Ovary (tissue), 3 donors: ENCODE measurements around the gene UBE2H.

Experiments
- EP300 ChIP-seq: sonication (generic); formaldehyde crosslinking; IDR thresholded peaks from one replicate; pipeline ENCODE4 v1.6.1; 2017; ENCODE audit warnings: antibody characterized with exemption
- POLR2A ChIP-seq: fragments of 450-650 bp; IDR thresholded peaks from one replicate; pipeline ENCODE4 v1.6.1; 2017; ENCODE audit warnings: antibody characterized with exemption, mild to moderate bottlenecking, moderate library complexity
- TF ChIP-seq, protein P1 (sequence below), 3 donors: fragments of 450-650 bp in 2 of 3; fragments of 200-600 bp in 1 of 3; IDR thresholded peaks; one replicate each; pipeline versions ENCODE4 v1.5.1 to v1.8.0; 2016 to 2022; ENCODE audit warnings: antibody characterized with exemption in 3 of 3, mild to moderate bottlenecking in 1 of 3
- donor health status: DM: no; HTN: no; CAD: no.

DNA sequence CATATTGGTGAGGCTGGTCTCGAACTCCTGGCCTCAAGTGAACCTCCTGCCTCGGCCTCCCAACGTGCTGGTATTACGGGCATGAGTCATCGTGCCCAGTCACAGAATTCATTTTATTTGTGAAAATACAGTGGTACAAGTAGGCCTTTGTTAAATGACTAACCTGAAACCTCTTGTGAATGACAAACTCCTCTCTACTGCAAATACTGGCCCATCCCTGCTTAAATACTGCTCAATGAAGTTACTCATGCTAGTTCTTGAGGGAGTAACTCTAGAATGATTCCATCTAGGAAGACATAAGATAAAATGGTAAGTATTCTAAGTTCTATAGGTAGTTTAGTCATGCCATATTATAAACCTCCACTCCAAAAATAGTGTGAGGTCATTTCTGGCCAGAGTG lies 80.7 kb downstream of the UBE2H start:
- TF ChIP-seq, protein P1, sequence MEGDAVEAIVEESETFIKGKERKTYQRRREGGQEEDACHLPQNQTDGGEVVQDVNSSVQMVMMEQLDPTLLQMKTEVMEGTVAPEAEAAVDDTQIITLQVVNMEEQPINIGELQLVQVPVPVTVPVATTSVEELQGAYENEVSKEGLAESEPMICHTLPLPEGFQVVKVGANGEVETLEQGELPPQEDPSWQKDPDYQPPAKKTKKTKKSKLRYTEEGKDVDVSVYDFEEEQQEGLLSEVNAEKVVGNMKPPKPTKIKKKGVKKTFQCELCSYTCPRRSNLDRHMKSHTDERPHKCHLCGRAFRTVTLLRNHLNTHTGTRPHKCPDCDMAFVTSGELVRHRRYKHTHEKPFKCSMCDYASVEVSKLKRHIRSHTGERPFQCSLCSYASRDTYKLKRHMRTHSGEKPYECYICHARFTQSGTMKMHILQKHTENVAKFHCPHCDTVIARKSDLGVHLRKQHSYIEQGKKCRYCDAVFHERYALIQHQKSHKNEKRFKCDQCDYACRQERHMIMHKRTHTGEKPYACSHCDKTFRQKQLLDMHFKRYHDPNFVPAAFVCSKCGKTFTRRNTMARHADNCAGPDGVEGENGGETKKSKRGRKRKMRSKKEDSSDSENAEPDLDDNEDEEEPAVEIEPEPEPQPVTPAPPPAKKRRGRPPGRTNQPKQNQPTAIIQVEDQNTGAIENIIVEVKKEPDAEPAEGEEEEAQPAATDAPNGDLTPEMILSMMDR (IDR thresholded peaks at IDR 0.05), result no peak
- TF ChIP-seq POLR2A, result no peak
- no peak for TF ChIP-seq EP300
